ENCODE results near the gene FBXL7. TPM values are rescaled to one million over a fixed set of nuclear protein-coding genes. Genes with fewer than 3 reads are reported as not detected.

FBXL7 gene
- 17.2 and 21.1 TPM in 2 replicates for total RNA-seq

GRCh38 chr5:15499528-15500324 lies at the start of gene FBXL7:
Gene FBXL7, plus strand, starts transcription at chr5:15500180.

